HepG2 (cell line): ENCODE data around the gene ELP1. TPM values are rescaled to one million over a fixed set of nuclear protein-coding genes. Genes with fewer than 3 reads are reported as not detected.

Experiments used
- ATAC-seq: fragments of 200-7000 bp; cut with Tn5 transposase; 3 replicates; pipeline ENCODE4 v1.9.1; 2020; ENCODE audit warnings: mild to moderate bottlenecking, moderate library complexity
- BruUV-seq: library from RNA; stranded (reverse); fragments of 400-500 nt; replicated peaks from 2 replicates; lab custom pipeline; 2021; lab: Mats Ljungman, UMichigan
- CTCF ChIA-PET: fragments of 300-600 bp; formaldehyde crosslinking; extraction: SDS; loops from one replicate; lab custom pipeline; 2021; ENCODE audit warnings: low total read pairs, inconsistent platforms, low intra/inter-chr PET ratio; lab: Yijun Ruan, JAX
- POLR2A ChIA-PET: fragments of 350-600 bp; sonication (Branson Sonifier 250); formaldehyde crosslinking; loops from one replicate; lab custom pipeline; 2020; ENCODE audit warnings: antibody characterized with exemption, inconsistent platforms; lab: Yijun Ruan, JAX
- DNase-seq: peaks from one replicate; pipeline ENCODE4 v3.0.0-alpha.2; 2015; ENCODE audit warnings: low spot score
- FAIRE-seq: peaks from 3 replicates; lab custom pipeline; 2011; peaks lifted over from hg19 to GRCh38; lab: Jason Lieb, UNC
- H2AFZ ChIP-seq: one replicate; pipeline ENCODE4 v1.6.1; 2011; ENCODE audit warnings: low read length, inconsistent platforms
- H3K27ac ChIP-seq: fragments of 300-600 bp; 3 replicates; pipeline ENCODE4 v1.8.0; 2011; ENCODE audit warnings: mixed run types, mild to moderate bottlenecking, mixed read lengths, low read length, inconsistent platforms; ENCODE audit not compliant: insufficient read depth; ENCODE audit errors: extremely low read length
- H3K27me3 ChIP-seq, 2 experiments: fragments of 200-600 bp in 1 of 2; 2 replicates in 1 of 2; 3 replicates in 1 of 2; pipeline versions ENCODE4 v1.6.0 to v1.8.0; 2011; ENCODE audit warnings: low read length in 2 of 2, mild to moderate bottlenecking in 2 of 2, moderate library complexity in 2 of 2, inconsistent platforms in 1 of 2; ENCODE audit not compliant: insufficient read depth in 2 of 2, control insufficient read depth in 1 of 2
- H3K36me3 ChIP-seq, 2 experiments: fragments of 200-600 bp in 1 of 2; replicated peaks in 1 of 2; 2 replicates in 1 of 2; 3 replicates in 1 of 2; pipeline versions ENCODE4 v1.5.1 to v1.8.0; 2011; ENCODE audit warnings: low read length in 2 of 2, inconsistent platforms in 1 of 2; ENCODE audit not compliant: insufficient read depth in 2 of 2, control insufficient read depth in 1 of 2
- H3K4me1 ChIP-seq: 2 replicates; pipeline ENCODE4 v1.5.1; 2012; ENCODE audit warnings: low read length, inconsistent platforms; ENCODE audit not compliant: insufficient read depth
- H3K4me2 ChIP-seq: 2 replicates; pipeline ENCODE4 v1.6.0; 2011; ENCODE audit warnings: low read depth, low read length, inconsistent platforms
- H3K4me3 ChIP-seq, 3 experiments: fragments of 200-600 bp in 1 of 3; sonication (generic), shearing (Covaris generic) in 1 of 3; replicated peaks in 1 of 3; 2 replicates each; pipeline ENCODE4 v1.5.1; 2011 to 2016; ENCODE audit warnings: low read length in 3 of 3, inconsistent platforms in 2 of 3, low read depth in 2 of 3, mild to moderate bottlenecking in 2 of 3, control low read depth in 1 of 3, mixed read lengths in 1 of 3; ENCODE audit not compliant: insufficient read depth in 1 of 3
- H3K79me2 ChIP-seq: one replicate; pipeline ENCODE4 v1.6.1; 2011; ENCODE audit warnings: low read length, inconsistent platforms; ENCODE audit not compliant: insufficient read depth
- H3K9ac ChIP-seq: 2 replicates; pipeline ENCODE4 v1.6.0; 2011; ENCODE audit warnings: mild to moderate bottlenecking, low read depth, low read length, inconsistent platforms; ENCODE audit not compliant: insufficient read depth
- H3K9me3 ChIP-seq: 2 replicates; pipeline ENCODE4 v1.5.1; 2012; ENCODE audit warnings: mild to moderate bottlenecking, low read length
- H4K20me1 ChIP-seq: 2 replicates; pipeline ENCODE4 v1.6.0; 2011; ENCODE audit warnings: inconsistent platforms, mild to moderate bottlenecking, low read length, moderate library complexity; ENCODE audit not compliant: insufficient read depth
- ATM ChIP-seq: fragments of 450-650 bp; IDR thresholded peaks from 2 replicates; pipeline ENCODE4 v1.7.1; 2017; ENCODE audit warnings: mild to moderate bottlenecking, borderline replicate concordance
- RAD21 ChIP-seq: fragments of 450-650 bp; formaldehyde crosslinking; IDR thresholded peaks from 2 replicates; pipeline ENCODE4 v1.5.0; 2020; ENCODE audit warnings: mild to moderate bottlenecking
- SAFB2 ChIP-seq: sonication (generic); formaldehyde crosslinking; IDR thresholded peaks from 2 replicates; pipeline ENCODE4 v1.5.1; 2020; ENCODE audit warnings: missing genetic modification reagents, low read depth, mild to moderate bottlenecking, borderline replicate concordance
- SP1 ChIP-seq, 2 experiments: fragments of 450-650 bp in 1 of 2; sonication (generic) in 1 of 2; formaldehyde crosslinking in 1 of 2; IDR thresholded peaks; 2 replicates each; pipeline versions ENCODE4 v1.4.0 to v1.6.1; 2016 to 2020; ENCODE audit warnings: missing genetic modification reagents in 1 of 2
- TARDBP ChIP-seq: sonication (generic); formaldehyde crosslinking; IDR thresholded peaks from 2 replicates; pipeline ENCODE4 v1.8.0; 2022; ENCODE audit warnings: mild to moderate bottlenecking, missing genetic modification reagents
- TGIF2 ChIP-seq: IDR thresholded peaks from 2 replicates; pipeline ENCODE4 v1.6.1; 2016; ENCODE audit warnings: control low read depth, missing compliant biosample characterization
- ZNF232 ChIP-seq: sonication (generic); formaldehyde crosslinking; IDR thresholded peaks from 2 replicates; pipeline ENCODE4 v1.4.0; 2020; ENCODE audit warnings: missing genetic modification reagents, borderline replicate concordance
- ZNF30 ChIP-seq: sonication (generic); formaldehyde crosslinking; IDR thresholded peaks from 2 replicates; pipeline ENCODE4 v1.5.0; 2020; ENCODE audit warnings: mild to moderate bottlenecking, missing genetic modification reagents
- ZNF660 ChIP-seq: sonication (generic); formaldehyde crosslinking; IDR thresholded peaks from 2 replicates; pipeline ENCODE4 v1.5.1; 2020; ENCODE audit warnings: mild to moderate bottlenecking, low read depth, missing genetic modification reagents, borderline replicate concordance
- ZNF768 ChIP-seq: sonication (generic); formaldehyde crosslinking; IDR thresholded peaks from 2 replicates; pipeline ENCODE4 v1.4.0; 2020; ENCODE audit warnings: missing genetic modification reagents
- ZNF780A ChIP-seq: sonication (generic); formaldehyde crosslinking; IDR thresholded peaks from 2 replicates; pipeline ENCODE4 v1.8.0; 2022; ENCODE audit warnings: mild to moderate bottlenecking, missing genetic modification reagents, moderate library complexity
- ZNF792 ChIP-seq: IDR thresholded peaks from 2 replicates; pipeline ENCODE4 v1.6.1; 2016
- WGBS: methylation state at CpG from one replicate; pipeline ENCODE4 v1.1.6; 2017; ENCODE audit warnings: low lambda C conversion rate; 5-methylcytosine and 5-hydroxymethylcytosine counted together
- in situ Hi-C: cut with HindIII; loops from 2 replicates; pipeline ENCODE4 v1.10.0; 2017; ENCODE audit warnings: low pct_unique_long_range_greater_than_20kb; ENCODE audit not compliant: extremely low pct_ligation_motif_present
- intact Hi-C: fragments of 100-400 bp; cut with micrococcal nuclease; formaldehyde crosslinking; loops from one replicate; pipeline ENCODE4 v1.10.0; 2022; ENCODE audit not compliant: unreplicated experiment
- polyA plus RNA-seq, 8 experiments: library from polyadenylated mRNA; depleted of rRNA in 3 of 8; stranded (reverse) in 7 of 8; unstranded in 1 of 8; fragments of >200 nt; fragmentation: Illumina TruSeq in 4 of 8; extraction: Trizol in 4 of 8; gene quantifications; 2 replicates each; pipeline versions ENCODE4 v1.2.1 to v1.2.3, GENCODE V29; 2011 to 2016; ENCODE audit warnings: low read depth in 4 of 8, missing spikeins in 1 of 8, mixed read lengths in 1 of 8; ENCODE audit not compliant: insufficient read depth in 1 of 8
- total RNA-seq, 5 experiments: library from RNA; depleted of rRNA; stranded (reverse); fragments of >200 nt; fragmentation: Illumina TruSeq; extraction: Trizol; gene quantifications; 2 replicates each; pipeline ENCODE4 v1.2.3, GENCODE V29; 2016; ENCODE audit warnings: low read depth in 1 of 5
- TF ChIP-seq, protein P1 (sequence below): sonication (generic); formaldehyde crosslinking; IDR thresholded peaks from 2 replicates; pipeline ENCODE4 v1.8.1; 2023; ENCODE audit warnings: mild to moderate bottlenecking, missing genetic modification reagents, borderline replicate concordance
- TF ChIP-seq, protein P2 (sequence below): sonication (generic); formaldehyde crosslinking; IDR thresholded peaks from 2 replicates; pipeline ENCODE4 v1.4.0; 2020; ENCODE audit warnings: missing genetic modification reagents, borderline replicate concordance
- TF ChIP-seq, protein P3 (sequence below): sonication (generic); formaldehyde crosslinking; IDR thresholded peaks from 2 replicates; pipeline ENCODE4 v1.5.0; 2020; ENCODE audit warnings: missing genetic modification reagents
- TF ChIP-seq, protein P4 (sequence below): sonication (generic); formaldehyde crosslinking; IDR thresholded peaks from 2 replicates; pipeline ENCODE4 v1.4.0; 2020; ENCODE audit warnings: missing genetic modification reagents

Gene ELP1
- total and polyA plus RNA-seq, 2 of the 13 experiments (the other 11 are each of a cell fraction or from before 2014, with no cell fraction given) = 157 to 275 TPM

DNA sequence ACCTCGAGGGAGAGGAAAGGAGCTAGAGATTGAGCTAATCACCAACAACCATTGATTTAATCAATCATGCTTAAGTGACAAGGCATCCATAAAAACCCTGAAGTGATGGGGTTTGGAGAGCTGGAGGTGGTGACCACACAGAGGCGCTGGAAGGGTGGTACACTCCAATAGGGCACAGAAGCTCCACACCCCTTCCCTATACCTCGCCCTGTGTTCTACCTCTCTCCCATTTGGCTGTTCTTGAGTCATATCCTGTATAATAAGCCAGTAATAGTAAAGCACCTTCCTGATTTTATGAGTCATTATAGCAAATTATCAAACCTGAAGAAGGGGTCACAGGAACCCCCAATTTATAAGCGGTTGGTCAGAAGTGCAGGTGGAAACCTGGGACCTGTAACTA lies 96.4 kb downstream of the ELP1 start:
- DNase-seq = no peak
- no peak overlapping the region for H3K9ac ChIP-seq
- no peak overlapping the region for H2AFZ ChIP-seq
- no TSS peak for BruUV-seq
- H3K27ac ChIP-seq = no peak overlapping the region
- H4K20me1 ChIP-seq = no peaks in the 10 kb centered on the region
- H3K9me3 ChIP-seq = no peaks in the 10 kb centered on the region
- FAIRE-seq = no peak
- no peak overlapping the region for H3K4me3 ChIP-seq
- ChIA-PET POLR2A (no interaction called here), CTCF (no interaction called here)
- H3K79me2 ChIP-seq = no peaks in the 10 kb centered on the region
- H3K36me3 ChIP-seq = no peaks in the 10 kb centered on the region
- peaks cover 32% of the 10 kb centered on the region for H3K4me1 ChIP-seq
- in situ Hi-C loops (no loop called here), intact Hi-C loops (no loop called here)
- H3K27me3 ChIP-seq = no peaks in the 10 kb centered on the region
- WGBS = 67% methylated on average over 4 of the region's 4 CpGs
- ATAC-seq = no peak
- no peak overlapping the region for H3K4me2 ChIP-seq
- TF ChIP-seq ZNF660 = no peak
- TF ChIP-seq SP1 (IDR thresholded peaks at IDR 0.05) = no peak
- TF ChIP-seq SP1 (CRISPR knock-in tag; IDR thresholded peaks at IDR 0.05) = no peak
- no peak for TF ChIP-seq ZNF30 (CRISPR knock-in tag)
- TF ChIP-seq ZNF232 = no peak
- TF ChIP-seq RAD21 (CRISPR knock-in tag) = no peak
- TF ChIP-seq ZNF768 = no peak
- TF ChIP-seq, protein P1, sequence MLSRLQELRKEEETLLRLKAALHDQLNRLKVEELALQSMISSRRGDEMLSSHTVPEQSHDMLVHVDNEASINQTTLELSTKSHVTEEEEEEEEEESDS (CRISPR knock-in tag) = no peak
- TF ChIP-seq, protein P2, sequence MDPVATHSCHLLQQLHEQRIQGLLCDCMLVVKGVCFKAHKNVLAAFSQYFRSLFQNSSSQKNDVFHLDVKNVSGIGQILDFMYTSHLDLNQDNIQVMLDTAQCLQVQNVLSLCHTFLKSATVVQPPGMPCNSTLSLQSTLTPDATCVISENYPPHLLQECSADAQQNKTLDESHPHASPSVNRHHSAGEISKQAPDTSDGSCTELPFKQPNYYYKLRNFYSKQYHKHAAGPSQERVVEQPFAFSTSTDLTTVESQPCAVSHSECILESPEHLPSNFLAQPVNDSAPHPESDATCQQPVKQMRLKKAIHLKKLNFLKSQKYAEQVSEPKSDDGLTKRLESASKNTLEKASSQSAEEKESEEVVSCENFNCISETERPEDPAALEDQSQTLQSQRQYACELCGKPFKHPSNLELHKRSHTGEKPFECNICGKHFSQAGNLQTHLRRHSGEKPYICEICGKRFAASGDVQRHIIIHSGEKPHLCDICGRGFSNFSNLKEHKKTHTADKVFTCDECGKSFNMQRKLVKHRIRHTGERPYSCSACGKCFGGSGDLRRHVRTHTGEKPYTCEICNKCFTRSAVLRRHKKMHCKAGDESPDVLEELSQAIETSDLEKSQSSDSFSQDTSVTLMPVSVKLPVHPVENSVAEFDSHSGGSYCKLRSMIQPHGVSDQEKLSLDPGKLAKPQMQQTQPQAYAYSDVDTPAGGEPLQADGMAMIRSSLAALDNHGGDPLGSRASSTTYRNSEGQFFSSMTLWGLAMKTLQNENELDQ (CRISPR knock-in tag) = no peak
- TF ChIP-seq SAFB2 = no peak
- no peak for TF ChIP-seq TARDBP (CRISPR knock-in tag)
- no peak for TF ChIP-seq ZNF780A
- no peak for TF ChIP-seq ZNF792 (CRISPR knock-in tag)
- TF ChIP-seq TGIF2 (CRISPR knock-in tag) = no peak
- TF ChIP-seq, protein P3, sequence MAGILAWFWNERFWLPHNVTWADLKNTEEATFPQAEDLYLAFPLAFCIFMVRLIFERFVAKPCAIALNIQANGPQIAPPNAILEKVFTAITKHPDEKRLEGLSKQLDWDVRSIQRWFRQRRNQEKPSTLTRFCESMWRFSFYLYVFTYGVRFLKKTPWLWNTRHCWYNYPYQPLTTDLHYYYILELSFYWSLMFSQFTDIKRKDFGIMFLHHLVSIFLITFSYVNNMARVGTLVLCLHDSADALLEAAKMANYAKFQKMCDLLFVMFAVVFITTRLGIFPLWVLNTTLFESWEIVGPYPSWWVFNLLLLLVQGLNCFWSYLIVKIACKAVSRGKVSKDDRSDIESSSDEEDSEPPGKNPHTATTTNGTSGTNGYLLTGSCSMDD (CRISPR knock-in tag) = no peak
- no peak for TF ChIP-seq ATM
- TF ChIP-seq, protein P4, sequence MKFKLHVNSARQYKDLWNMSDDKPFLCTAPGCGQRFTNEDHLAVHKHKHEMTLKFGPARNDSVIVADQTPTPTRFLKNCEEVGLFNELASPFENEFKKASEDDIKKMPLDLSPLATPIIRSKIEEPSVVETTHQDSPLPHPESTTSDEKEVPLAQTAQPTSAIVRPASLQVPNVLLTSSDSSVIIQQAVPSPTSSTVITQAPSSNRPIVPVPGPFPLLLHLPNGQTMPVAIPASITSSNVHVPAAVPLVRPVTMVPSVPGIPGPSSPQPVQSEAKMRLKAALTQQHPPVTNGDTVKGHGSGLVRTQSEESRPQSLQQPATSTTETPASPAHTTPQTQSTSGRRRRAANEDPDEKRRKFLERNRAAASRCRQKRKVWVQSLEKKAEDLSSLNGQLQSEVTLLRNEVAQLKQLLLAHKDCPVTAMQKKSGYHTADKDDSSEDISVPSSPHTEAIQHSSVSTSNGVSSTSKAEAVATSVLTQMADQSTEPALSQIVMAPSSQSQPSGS (CRISPR knock-in tag) = no peak
